Stimulated activated CD8-positive, alpha-beta memory T cell treated with anti-CD3 and anti-CD28 coated beads, Interleukin-15, amount 100 ng/mL, for 48 hours (primary cell): ENCODE measurements around the gene RNF8.
"Not testable (repeated sequence)": the region's sequence is repeated elsewhere in the genome, so short reads cannot be mapped to it uniquely, and the experiment has no call there.

ENCODE experiments used
- DNase-seq, 2 donors: peaks; one replicate each; pipeline ENCODE4 v3.0.0-alpha.2; 2020; ENCODE audit warnings: low read depth in 2 of 2

RNF8 gene

DNA sequence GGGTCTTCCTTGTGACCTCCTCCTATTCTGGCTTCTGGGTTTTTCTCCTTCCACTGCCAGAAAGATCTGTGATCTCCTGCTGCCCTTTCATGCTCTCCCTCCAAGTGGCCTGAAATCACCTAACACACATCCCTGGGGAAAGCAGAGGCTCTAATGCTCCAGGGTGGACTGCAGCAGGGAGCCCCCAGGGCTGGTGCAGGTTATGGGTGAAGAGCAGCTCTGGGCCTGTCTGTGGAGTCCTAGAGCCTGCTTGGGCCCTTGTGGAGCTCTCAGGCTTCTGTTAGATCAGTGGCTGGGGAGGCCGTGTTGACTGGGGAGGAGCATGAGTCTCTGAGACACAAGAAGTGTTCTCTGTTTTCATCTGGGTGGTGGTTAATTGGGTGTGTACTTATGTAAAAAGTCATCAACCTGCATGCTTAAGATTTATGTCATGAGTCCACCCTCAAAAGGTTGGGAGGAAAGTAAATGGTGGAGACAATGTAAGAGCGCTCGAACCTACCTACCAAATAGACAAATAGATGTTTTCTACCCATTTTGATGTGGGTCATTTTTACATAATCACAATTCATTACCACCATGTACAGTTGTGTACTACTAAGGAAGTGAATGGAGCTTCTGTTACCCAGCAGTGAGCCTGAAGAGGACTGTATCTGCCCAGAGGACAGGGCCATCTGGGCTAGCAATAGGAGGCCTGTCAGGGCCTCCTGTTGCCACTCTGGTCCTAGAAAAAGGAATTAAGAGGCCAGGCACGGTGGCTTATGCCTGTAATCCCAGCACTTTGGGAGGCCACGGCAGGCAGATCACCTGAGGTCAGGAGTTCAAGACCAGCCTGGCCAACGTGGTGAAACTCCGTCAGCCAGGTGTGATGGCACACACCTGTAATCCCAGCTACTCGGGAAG, 32.0 kb upstream of the RNF8 start:
- no peak for DNase-seq

DNA sequence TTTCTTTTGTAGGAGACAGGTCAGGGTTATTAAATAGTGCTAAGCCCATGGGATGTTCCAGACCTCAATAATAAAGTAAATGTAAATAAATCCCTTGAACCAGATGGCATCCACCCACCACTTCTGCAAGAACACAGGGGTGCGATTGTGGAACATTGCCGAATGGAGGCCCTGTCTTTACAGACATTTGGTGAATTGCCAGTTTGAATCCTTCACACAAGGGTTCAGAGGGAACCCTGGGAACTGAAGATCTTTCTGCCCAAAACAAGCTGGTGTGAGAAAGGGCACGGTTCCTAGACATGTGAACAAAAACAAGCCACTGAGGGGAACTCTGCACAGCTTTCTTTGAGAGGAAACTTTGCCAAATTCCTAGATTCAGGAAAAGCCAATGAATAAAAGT, 30.2 kb upstream of the RNF8 start:
- no peak for DNase-seq

DNA sequence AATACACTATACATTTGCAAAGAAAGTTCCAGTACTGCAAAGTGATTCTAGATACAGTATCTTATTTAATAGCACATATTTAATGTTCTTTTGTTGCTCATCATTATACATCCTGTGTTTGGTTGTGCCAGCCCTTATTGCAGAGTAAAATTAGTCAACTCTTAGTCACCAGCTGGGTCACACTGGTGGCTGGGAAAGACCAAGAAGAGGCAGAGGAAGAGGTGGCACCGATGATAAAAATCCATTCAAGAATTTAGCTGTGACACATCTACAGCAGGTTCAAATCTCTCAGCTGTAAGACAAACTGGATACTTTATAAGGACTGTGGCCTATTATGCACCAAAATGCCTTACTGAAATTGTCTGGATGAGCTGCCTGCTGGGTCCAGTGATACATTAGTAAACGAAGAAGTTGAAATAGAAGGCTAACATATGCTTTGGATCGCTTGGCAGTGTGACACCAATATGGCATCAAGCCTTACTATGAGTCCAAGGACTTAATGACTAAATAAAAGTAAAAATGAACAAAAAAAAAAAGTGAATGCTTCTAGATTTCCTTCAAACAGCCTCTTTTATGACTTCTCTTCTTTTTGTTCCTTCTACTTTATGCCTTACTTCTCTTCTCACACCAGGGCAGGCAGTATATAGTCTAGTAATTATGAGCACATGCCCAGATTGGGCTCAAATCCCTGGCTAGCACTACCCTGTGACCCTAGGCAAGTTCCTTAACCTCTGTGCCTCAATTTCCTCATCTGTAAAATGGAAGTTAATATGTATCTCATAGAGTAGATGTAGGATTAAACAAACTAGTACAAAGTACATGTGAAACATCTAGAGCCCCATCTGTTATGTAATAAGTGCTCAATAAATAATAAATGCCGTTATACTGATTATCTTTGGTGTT, 29.4 kb upstream of the RNF8 start:
- peak in 1 of 2 donors; percentile 12 for DNase-seq

DNA sequence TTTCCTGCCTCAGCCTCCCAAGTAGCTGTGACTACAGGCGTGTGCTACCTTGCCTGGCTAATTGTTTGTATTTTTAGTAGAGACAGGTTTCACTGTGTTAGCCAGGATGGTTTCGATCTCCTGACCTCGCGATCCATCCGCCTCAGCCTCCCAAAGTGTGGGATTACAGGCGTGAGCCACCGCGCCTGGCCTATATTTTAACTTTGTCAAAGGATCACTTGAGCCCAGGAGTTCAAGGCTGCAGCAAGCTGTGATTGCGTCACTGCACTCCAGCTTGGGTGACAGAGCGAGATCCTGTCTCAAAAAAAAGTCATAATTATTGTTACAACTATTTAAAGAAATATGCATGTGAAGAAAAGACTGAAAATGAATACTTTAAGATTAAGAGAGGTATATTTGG, 23.4 kb upstream of the RNF8 start:
- DNase-seq: not testable (repeated sequence)

DNA sequence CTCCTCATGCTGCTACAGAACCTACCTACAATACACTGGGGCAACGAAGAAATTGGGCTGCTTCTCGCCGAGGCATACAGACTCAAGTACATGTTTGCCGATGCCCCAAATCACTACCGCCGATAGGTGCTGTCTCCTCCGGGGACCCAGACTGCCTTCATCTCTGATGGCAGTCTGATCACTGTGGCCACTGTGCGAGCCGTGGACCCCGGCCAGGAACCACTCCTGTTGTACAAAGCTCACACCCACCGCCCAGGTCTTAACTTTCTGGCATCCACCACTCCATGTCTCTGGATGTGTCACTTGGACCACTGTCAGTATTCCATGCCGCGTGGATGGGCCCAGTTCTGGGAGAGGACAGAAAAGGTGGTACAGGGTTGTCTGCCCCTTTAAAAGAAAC, 22.7 kb upstream of the RNF8 start:
- no peak for DNase-seq

GRCh38 chr6:37332894-37333293, 20.9 kb upstream of the RNF8 start:
- no peak for DNase-seq

GRCh38 chr6:37334047-37334446, 19.7 kb upstream of the RNF8 start:
- no peak for DNase-seq

DNA sequence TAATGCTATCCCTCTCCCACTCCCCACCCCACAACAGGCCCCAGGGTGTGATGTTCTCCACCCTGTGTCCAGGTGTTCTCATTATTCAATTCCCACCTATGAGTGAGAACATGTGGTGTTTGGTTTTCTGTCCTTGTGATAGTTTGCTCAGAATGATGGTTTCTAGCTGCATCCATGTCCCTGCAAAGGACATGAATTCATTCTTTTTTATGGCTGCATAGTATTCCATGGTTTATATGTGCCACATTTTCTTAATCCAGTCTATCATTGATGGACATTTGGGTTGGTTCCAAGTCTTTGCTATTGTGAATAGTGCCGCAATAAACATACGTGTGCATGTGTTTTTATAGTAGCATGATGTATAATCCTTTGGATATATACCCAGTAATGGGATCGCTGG, 15.5 kb upstream of the RNF8 start:
- not testable (repeated sequence) for DNase-seq

DNA sequence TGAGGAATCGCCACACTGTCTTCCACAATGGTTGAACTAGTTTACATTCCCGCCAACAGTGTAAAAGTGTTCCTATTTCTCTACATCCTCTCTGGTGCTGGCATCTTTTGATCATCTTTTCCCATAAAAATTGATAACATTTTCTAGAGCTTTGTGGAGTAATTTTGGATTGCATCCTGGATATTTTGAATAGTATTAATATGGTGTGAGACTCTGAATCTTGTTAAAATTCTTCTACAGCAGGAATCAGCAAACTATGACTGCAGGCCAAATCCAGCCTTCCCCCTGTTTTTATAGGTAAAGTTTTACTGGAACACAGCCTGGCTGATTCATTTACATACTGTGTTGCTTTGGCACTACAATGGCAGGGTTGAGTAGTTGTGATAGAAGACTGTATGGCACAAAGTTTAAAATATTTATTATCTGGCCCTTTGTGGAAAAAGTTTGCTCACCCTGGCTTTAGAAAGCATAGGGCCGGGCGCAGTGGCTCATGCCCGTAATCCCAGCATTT, 15.0 kb upstream of the RNF8 start:
- DNase-seq: no peak

DNA sequence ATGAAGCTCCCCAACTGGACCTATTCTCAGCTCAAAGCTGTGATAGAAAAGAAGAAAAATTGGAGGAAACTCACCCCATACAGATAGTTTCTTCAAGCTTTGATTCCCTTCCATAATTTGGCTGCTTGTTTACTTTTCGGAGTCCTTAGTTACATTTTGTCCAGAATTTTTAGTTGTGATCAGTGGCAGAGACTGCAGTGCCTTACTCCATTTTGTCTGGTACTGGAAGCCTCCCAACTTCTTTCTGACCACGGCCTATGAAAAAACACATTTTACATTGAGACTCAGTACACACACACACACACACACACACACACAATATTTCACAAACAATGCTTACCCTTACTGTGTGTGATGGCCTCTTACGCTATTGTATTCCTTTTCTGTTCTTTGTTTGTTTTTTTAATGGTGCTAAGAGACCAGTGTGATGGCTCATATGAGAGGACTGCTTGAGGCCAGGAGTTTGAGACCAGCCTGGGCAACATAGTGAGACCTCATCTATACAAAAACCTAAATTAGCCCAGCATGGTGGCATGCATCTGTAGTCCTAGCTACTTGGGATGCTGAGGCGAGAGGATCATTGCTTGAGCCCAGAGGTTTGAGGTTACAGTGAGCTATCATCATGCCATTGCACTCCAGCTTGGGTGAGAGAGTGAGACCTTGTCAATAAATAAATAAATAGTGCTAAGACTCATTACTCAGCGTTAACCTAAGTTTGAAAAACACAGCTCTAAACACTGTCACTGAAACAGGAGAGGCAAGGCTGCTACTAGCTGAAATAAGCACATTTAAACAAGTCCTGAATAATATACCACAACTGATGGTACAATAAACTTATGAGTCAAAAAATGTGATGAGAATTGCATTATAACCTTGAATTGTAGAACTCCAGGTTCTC, 13.8 kb upstream of the RNF8 start:
- no peak for DNase-seq

DNA sequence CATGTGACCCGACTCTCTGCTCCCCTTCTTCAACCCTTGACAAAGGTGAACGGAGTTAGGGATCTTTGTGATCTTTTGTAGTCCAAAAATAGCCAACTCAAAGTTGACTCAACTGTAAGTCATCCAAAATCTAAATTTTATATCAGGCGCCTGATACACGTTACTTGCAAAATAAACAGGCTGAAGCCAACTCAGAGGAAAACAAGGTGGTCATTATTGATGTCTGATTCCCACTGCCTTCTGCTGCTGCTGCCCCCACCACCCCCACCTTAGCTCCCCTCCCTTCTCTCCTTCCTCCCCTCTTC, 13.2 kb upstream of the RNF8 start:
- DNase-seq: no peak

DNA sequence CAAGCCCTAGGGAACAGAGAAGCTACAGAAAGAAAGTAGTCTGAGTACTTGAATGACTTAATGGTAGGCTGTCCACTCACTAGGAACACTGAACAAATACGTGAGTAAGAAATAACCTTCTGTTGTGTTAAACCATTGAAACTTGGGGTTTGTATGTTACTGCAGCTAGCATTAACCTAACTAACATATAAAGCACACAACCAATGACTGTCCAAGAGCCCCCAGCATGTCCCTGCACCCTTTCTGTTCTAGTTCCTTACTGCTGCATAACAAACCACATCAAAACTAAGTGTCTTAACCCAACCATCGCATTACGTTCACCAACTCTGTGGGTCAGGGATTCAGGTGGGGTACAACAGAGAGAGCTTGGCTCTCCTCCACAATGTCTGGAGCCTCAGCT, 10.5 kb upstream of the RNF8 start:
- no peak for DNase-seq

DNA sequence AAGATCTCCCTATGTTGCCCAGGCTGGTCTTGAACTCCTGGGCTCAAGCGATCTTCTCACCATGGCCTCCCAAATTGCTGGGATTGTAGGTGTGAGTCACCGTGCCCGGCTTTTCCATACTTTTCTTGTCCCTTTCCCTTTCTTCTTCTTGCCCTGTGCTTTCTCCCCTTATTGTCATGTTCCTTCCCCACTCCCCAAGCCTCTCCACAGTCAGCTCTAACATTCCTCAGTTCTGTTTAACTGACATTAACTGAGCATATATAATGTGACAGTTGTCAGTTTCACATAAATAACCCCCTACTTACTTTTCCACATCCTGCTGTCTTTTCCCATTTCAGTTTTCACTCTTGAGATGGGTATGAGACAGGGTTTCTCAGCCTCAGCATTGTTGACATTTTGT, 9.5 kb upstream of the RNF8 start:
- no peak for DNase-seq

DNA sequence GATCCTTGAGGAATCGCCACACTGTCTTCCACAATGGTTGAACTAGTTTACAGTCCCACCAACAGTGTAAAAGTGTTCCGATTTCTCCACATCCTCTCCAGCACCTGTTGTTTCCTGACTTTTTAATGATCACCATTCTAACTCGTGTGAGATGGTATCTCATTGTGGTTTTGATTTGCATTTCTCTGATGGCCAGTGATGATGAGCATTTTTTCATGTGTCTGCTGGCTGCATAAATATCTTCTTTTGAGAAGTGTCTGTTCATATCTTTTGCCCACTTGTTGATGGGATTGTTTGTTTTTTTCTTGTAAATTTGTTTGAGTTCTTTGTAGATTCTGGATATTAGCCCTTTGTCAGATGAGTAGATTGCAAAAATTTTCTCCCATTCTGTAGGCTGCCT, 8.0 kb upstream of the RNF8 start:
- DNase-seq: not testable (repeated sequence)

DNA sequence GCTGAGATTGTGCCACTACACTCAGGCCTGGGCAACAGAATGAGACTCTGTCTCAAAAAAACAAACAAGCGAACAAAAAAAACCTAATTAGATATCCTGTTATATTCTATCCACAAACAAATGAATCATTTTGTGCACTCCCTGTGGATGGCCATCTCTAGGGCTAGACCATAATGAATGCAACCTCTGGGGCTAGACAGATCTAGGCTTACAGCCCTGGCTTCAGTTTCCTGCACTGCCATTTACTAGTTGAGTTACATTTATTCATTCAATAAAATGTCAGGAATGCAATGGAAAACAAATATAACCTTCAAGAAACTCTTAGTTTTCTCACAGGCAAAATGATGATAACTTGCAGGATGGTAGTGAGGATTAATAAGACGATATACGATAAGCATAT, 6.6 kb upstream of the RNF8 start:
- no peak for DNase-seq

DNA sequence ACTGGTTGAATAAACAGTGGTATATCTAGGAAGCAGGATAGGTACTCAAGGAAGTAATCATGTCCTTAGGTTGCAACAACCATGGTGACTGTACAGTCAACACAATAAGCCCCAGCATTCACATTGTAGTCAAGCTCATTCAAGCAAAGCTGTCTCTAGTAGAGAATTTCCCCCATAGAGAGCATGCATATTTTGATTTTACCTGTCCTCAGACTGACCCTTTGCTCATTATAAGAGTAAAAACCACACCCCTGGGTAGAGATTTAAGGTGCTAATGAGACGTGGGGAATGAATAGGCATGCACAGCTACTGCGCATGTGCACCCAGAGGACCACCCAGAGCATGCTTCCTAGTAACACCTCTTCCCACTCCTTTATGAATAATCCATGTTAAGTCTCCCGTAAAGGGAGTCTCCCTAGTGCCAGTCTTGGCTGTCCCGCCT, 6.1 kb upstream of the RNF8 start:
- DNase-seq: no peak

GRCh38 chr6:37351027-37351426, 2.8 kb upstream of the RNF8 start:
- no peak for DNase-seq

- DNase-seq: no peak
Measured at GRCh38 chr6:37352384-37352783, 1.4 kb upstream of the RNF8 start.

DNA sequence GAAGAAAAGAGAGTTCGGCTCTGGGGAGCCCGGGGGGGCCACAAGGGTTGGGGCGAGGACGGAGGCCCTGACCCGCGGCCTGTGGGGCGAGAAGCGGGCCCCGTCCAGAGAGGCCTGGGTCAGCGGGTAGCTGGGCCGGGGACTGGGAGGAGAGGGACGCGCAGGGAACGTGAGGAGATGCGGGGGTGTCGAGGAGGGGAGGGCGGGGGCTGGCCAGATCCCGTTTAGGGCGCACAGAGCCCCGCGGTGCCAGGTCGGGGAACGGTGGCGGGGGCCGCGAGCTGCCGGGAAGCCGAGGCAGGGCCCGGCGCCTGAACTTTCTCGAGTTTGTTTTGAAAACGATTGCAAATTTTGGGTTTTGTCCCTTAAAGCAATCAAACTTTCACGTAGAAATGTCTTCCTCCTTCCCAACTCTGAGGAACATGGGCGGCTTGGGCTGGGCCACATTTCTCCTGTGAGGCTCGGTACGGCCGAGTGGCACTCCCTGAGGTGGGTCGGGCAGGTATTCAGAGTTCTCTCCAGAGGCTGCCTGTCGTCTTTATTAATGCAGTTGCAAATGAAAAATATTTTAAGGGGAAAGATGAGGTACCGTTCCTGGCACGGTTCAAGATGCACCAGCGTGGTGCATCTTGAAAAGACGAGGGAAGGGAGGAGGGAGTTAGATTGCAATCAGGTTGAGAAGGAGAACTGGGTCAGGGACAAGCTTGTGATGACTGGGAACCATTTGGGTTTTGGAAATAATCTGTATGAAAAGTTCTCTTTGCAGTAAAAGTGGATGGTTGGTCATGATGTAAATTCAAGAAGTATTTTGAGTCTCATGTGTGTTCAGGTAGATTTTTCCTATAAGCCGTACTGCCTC, 972 bp downstream of the RNF8 start:
- DNase-seq: peak in 1 of 2 donors; percentile 4

DNA sequence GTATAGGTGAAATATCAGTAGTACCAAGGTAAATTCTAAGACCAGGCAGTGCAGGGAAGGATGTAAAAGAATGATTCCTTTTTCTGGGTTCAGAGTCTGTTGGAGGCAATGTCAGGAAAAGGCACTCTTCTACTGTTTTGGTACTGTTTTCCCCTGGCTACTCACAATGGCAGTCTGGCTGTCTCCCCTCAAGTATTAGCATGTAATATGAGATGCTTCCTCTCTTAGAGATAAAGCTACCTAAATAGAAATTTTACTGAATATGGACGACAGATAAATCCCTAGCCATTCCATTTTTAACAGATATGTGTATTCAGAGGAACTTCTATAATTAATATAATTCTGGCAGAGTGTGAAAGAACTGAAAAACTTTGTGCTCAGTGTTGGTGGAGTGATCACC, 3.5 kb downstream of the RNF8 start:
- DNase-seq: no peak

DNA sequence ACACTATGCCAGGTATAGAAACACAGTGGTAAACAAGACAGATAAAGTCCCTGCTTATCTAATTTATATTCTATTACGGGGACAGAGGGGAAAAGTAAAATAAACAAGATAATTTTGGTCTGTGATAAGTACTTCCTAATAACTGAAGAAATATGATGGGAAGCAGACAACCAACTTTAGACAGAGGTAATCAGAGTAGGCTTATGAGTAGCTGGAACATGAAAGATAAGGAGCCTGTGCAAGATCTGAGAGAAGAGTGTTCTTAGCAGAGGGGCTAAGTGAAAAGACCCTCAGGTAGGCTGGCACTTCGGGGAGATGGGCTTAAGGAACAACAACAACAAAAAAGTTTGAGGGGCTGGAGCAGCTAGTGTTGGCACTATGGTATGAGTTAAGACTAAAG, 4.1 kb downstream of the RNF8 start:
- no peak for DNase-seq
